Measurements from ENCODE around the gene FGD5. TPM values are rescaled to one million over a fixed set of nuclear protein-coding genes. Genes with fewer than 3 reads are reported as not detected.

Gene FGD5
- total and polyA plus RNA-seq, 4 donors: 2.5 to 61.6 (median 20.0) TPM

DNA sequence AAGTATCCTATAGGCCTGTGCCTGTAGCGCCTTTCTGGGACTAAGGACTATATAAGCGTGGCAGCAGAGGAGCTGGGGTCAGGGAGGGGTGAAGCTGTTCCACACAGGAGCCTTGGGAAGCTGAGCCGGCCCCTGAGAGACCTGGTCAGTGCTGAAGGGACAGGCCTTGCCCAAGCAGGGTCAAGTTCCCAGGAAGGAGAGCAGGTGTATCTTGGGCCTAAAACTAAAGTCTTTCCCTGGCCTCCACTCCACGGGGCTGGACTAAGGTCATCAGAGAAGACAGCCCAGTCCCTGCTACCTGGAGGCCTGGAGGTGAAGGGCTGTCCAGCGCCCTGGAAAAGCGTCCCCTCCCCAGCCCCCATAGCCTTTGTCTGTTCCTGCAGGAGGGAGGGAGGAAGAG is 104.7 kb downstream of the FGD5 start:
- WGBS, 2 donors: 87 to 90% methylated on average over 6 of the region's 6 CpGs
- no peaks in the 10 kb centered on the region for H3K36me3 ChIP-seq (ENCODE audit: control insufficient read depth in 1 of 2, insufficient read depth in 2 of 2, low read length in 1 of 2)
- ATAC-seq (ENCODE audit: low FRiP score): no peak
- H3K4me1 ChIP-seq (ENCODE audit: control insufficient read depth in 1 of 2, insufficient read depth in 2 of 2, low read length in 2 of 2): no peaks in the 10 kb centered on the region
- intact Hi-C loops (cut with DNase I): loop anchor here in 1 of 2 donors (5.0 kb wide), 1 partner anchor 251 kb away; no protein-coding TSS in a partner anchor
- no peak overlapping the region for H3K4me3 ChIP-seq (ENCODE audit: low read length in 2 of 2)
- H3K9me3 ChIP-seq (ENCODE audit: control insufficient read depth, low read length): no peaks in the 10 kb centered on the region
- no peaks in the 10 kb centered on the region for H3K27me3 ChIP-seq (ENCODE audit: control insufficient read depth in 1 of 2, insufficient read depth in 2 of 2, low read length in 1 of 2)
- H3K27ac ChIP-seq (ENCODE audit: low read depth in 1 of 2, low read length in 2 of 2): no peak overlapping the region
- no peak for DNase-seq

DNA sequence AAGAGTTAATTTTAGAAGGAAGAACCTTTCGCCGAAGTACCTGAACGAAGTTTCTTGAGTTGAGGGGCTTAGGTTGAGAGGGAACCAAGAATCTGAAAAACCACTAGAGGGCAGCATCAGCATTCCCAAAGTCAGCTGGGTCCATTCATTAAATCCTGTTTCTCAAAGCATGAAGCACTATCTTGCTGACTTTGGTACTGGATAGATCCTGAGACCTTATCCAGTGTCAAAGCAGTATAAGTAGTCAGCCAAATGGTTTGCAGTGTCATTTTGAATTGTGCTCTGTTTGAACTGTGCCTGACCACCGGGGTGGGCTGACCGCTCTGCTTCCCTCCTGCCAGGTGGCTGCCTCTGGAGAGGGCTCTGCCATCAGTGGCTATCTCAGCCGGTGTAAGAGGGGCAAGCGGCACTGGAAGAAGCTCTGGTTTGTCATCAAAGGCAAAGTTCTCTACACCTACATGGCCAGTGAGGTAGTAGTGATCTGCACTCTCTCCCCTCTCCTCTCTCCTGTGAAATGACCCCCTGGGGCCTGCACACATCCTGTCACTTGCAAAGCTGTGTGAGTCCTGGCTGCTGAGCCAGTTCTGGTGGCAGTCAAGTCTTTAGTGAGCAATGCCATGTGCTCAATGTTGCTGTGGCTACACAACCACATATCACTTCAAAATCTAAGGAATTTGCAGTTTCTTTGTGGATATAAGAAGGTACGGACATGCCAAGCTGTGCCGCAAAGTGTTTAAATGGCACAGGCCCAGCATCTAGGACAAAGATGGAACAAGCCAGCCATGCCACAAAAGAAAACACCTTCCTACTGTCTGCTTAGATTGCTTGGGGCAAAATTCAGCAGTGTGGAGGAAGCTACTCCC is 107.2 kb downstream of the FGD5 start:
- Histone ChIP-seq H3K4me1 (ENCODE audit: control insufficient read depth in 1 of 2, insufficient read depth in 2 of 2, low read length in 2 of 2) (no peaks in the 10 kb centered on the region), H3K27ac (ENCODE audit: low read depth in 1 of 2, low read length in 2 of 2) (no peak overlapping the region), H3K4me3 (ENCODE audit: low read length in 2 of 2) (no peak overlapping the region), H3K9me3 (ENCODE audit: control insufficient read depth, low read length) (no peaks in the 10 kb centered on the region), H3K27me3 (ENCODE audit: control insufficient read depth in 1 of 2, insufficient read depth in 2 of 2, low read length in 1 of 2) (no peaks in the 10 kb centered on the region), H3K36me3 (ENCODE audit: control insufficient read depth in 1 of 2, insufficient read depth in 2 of 2, low read length in 1 of 2) (no peaks in the 10 kb centered on the region)
- ATAC-seq (ENCODE audit: low FRiP score): no peak
- intact Hi-C loops (cut with DNase I): no loop called here
- 58 to 65% methylated on average over 9 of the region's 9 CpGs for WGBS, 2 donors
- no peak for DNase-seq

DNA sequence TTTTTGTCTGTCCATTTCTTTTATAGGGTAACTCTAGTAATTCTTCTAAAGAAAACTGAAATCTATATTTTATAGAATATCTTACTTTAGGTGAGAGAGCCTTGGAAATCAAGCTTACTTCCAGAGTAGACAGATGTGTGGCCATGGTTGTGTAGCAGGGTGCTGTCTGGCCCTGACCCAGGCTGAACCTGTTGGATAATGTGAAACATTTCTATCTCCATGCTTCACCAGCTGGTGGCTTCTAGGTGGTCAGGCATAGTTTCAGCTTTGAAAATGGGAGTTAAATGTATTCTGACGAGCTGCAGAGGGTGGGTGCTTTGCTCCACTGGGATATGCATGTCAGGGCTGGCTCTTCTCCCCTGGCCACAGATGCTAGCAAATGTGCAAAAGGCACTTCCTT is 107.8 kb downstream of the FGD5 start:
- 76 to 92% methylated on average over 1 of the region's 1 CpG for WGBS, 2 donors
- Histone ChIP-seq H3K4me1 (ENCODE audit: control insufficient read depth in 1 of 2, insufficient read depth in 2 of 2, low read length in 2 of 2) (no peaks in the 10 kb centered on the region), H3K9me3 (ENCODE audit: control insufficient read depth, low read length) (no peaks in the 10 kb centered on the region), H3K36me3 (ENCODE audit: control insufficient read depth in 1 of 2, insufficient read depth in 2 of 2, low read length in 1 of 2) (no peaks in the 10 kb centered on the region), H3K4me3 (ENCODE audit: low read length in 2 of 2) (no peak overlapping the region), H3K27me3 (ENCODE audit: control insufficient read depth in 1 of 2, insufficient read depth in 2 of 2, low read length in 1 of 2) (no peaks in the 10 kb centered on the region), H3K27ac (ENCODE audit: low read depth in 1 of 2, low read length in 2 of 2) (no peak overlapping the region)
- ATAC-seq (ENCODE audit: low FRiP score): no peak
- intact Hi-C loops (cut with DNase I): no loop called here
- DNase-seq: no peak

DNA sequence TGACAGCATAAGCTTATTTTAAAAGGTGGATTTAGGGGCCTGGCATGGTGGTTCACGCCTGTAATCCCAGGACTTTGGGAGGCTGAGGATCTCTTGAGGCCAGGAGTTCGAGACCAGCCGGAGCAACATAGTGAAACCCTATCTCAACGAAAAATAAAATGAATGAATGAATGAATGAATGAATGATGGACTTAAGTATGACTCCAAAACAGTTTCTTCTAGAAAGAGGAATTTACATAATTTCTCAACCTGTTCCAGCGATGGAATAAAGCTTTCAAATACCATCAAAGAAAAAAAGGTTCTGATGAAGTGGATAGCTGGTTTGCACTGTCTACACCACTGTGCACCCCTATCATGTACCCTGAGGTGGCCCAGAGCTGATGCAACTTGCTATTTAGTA is 108.5 kb downstream of the FGD5 start:
- DNase-seq (no peak), ATAC-seq (ENCODE audit: low FRiP score) (no peak)
- no peaks in the 10 kb centered on the region for H3K4me1 ChIP-seq (ENCODE audit: control insufficient read depth in 1 of 2, insufficient read depth in 2 of 2, low read length in 2 of 2)
- 95% methylated on average over 5 of the region's 5 CpGs for WGBS, 2 donors
- no peak overlapping the region for H3K27ac ChIP-seq (ENCODE audit: low read depth in 1 of 2, low read length in 2 of 2)
- H3K4me3 ChIP-seq (ENCODE audit: low read length in 2 of 2): no peak overlapping the region
- no peaks in the 10 kb centered on the region for H3K9me3 ChIP-seq (ENCODE audit: control insufficient read depth, low read length)
- H3K36me3 ChIP-seq (ENCODE audit: control insufficient read depth in 1 of 2, insufficient read depth in 2 of 2, low read length in 1 of 2): no peaks in the 10 kb centered on the region
- H3K27me3 ChIP-seq (ENCODE audit: control insufficient read depth in 1 of 2, insufficient read depth in 2 of 2, low read length in 1 of 2): no peaks in the 10 kb centered on the region
- intact Hi-C loops (cut with DNase I): no loop called here

DNA sequence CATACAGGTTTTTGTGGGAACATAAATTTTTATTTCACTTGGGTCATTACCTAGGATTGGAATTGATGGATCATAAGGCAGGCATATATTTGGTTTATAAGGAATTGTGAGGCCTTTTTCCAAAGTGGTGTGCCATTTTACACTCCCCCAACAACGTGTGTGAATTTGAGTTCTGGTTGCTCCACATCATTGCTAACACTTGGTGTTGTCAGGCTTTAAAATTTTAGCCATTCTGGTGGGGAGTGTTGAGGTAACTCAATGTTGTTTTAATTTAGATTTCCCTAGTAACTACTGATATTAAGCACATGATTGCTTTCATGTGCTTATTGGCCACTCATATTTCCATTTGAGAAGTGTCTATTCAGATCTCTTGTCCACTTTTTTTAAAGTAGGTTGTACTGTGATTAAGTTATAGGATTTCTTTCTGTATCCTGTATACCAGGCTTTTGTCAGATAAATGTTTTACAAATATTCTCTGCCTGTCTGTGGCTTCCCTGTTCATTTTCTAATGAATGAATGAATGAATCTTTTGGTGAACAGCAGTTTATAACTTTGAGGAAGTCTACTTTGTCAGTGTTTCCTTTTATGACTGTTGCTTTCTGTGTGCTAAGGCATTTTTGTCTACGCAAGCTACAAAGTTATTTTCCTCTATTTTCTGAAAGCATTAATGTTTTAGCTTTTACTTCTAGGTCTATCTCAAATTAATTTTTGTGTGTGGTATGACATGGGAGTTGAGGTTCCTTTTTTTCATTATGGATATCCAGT is 110.7 kb downstream of the FGD5 start:
- intact Hi-C loops (cut with DNase I): no loop called here
- H3K27ac ChIP-seq (ENCODE audit: low read depth in 1 of 2, low read length in 2 of 2): no peak overlapping the region
- no peak for ATAC-seq (ENCODE audit: low FRiP score)

DNA sequence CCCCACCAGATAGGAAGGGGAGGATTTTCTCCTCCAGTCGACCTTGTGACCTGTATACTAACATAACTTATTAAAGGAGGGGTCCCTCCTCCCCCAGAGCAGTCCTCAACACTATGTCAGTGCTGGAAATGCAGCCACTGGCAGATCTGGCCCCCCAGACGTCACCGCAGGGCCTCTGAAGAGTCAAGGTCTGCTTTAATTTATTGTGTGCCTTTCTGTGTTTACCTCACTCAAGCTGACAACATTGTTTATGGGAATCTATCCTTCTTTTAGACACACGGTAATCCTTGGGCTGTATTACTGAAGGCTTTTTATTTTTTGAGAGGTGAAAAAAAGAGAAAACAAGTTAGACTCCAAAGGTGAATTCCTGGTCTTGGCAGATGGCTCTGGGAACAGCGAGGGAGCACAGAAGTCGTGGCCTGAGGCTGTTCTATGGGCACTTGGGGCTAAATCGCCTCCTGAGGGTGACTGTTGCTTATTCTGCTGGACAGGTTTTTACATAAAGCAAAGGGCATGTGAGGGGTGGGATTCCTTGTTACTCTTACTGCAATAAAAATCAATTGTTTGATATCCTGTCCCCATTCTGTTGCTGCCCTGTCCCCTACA is 115.2 kb downstream of the FGD5 start:
- no peaks in the 10 kb centered on the region for H3K9me3 ChIP-seq (ENCODE audit: control insufficient read depth, low read length)
- no peaks in the 10 kb centered on the region for H3K36me3 ChIP-seq (ENCODE audit: control insufficient read depth in 1 of 2, insufficient read depth in 2 of 2, low read length in 1 of 2)
- intact Hi-C loops (cut with DNase I): no loop called here
- no peak overlapping the region for H3K27ac ChIP-seq (ENCODE audit: low read depth in 1 of 2, low read length in 2 of 2)
- no peaks in the 10 kb centered on the region for H3K27me3 ChIP-seq (ENCODE audit: control insufficient read depth in 1 of 2, insufficient read depth in 2 of 2, low read length in 1 of 2)
- no peak for ATAC-seq (ENCODE audit: low FRiP score)
- no peak overlapping the region for H3K4me3 ChIP-seq (ENCODE audit: low read length in 2 of 2)
- WGBS, 2 donors: 76 to 77% methylated on average over 7 of the region's 7 CpGs
- no peak for DNase-seq
- no peaks in the 10 kb centered on the region for H3K4me1 ChIP-seq (ENCODE audit: control insufficient read depth in 1 of 2, insufficient read depth in 2 of 2, low read length in 2 of 2)

More for the DNA sequence above, 110.7 kb downstream of the FGD5 start:
- Histone ChIP-seq H3K4me1 (ENCODE audit: control insufficient read depth in 1 of 2, insufficient read depth in 2 of 2, low read length in 2 of 2) (no peaks in the 10 kb centered on the region), H3K4me3 (ENCODE audit: low read length in 2 of 2) (no peak overlapping the region), H3K9me3 (ENCODE audit: control insufficient read depth, low read length) (no peaks in the 10 kb centered on the region), H3K36me3 (ENCODE audit: control insufficient read depth in 1 of 2, insufficient read depth in 2 of 2, low read length in 1 of 2) (no peaks in the 10 kb centered on the region), H3K27me3 (ENCODE audit: control insufficient read depth in 1 of 2, insufficient read depth in 2 of 2, low read length in 1 of 2) (no peaks in the 10 kb centered on the region)
- DNase-seq: no peak
- 68 to 79% methylated on average over 2 of the region's 2 CpGs for WGBS, 2 donors

DNA sequence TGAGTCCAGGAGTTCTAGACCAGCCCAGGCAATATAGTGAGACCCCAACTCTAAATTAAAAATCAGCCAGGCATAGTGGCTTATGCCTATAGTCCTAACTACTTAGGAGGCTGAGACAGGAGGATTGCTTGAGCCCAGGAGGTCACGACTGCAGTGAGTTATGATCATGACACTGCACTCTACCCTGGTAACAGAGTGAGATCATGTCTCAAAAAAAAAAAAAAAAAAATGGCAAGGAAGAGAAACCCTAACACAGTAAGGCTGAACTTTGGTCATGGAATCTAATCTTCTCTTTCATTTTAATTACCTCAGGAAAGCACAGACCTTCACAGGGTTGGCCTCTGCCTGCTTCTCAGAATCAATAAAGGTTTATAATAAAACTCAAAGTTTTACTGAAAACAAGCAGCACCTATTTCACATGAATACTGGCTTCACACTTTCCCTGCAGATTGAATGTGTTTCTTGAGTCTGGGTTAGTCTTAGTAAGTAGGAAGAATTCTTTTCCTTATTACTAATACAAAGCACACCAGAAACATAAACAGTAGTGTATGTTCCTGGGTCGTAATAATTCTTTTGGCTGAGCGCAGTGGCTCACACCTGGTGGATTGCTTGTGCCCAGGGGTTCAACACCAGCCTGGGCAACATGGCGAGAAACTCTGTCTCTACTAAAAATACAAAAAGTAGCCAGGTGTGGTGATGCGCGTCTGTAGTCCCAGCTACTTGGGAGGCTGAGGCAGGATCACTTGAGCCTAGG is 117.0 kb downstream of the FGD5 start:
- DNase-seq (no peak), ATAC-seq (ENCODE audit: low FRiP score) (no peak)
- Histone ChIP-seq H3K36me3 (ENCODE audit: control insufficient read depth in 1 of 2, insufficient read depth in 2 of 2, low read length in 1 of 2) (no peaks in the 10 kb centered on the region), H3K27ac (ENCODE audit: low read depth in 1 of 2, low read length in 2 of 2) (no peak overlapping the region), H3K4me1 (ENCODE audit: control insufficient read depth in 1 of 2, insufficient read depth in 2 of 2, low read length in 2 of 2) (no peaks in the 10 kb centered on the region), H3K9me3 (ENCODE audit: control insufficient read depth, low read length) (no peaks in the 10 kb centered on the region), H3K4me3 (ENCODE audit: low read length in 2 of 2) (no peak overlapping the region), H3K27me3 (ENCODE audit: control insufficient read depth in 1 of 2, insufficient read depth in 2 of 2, low read length in 1 of 2) (no peaks in the 10 kb centered on the region)
- 89 to 93% methylated on average over 6 of the region's 6 CpGs for WGBS, 2 donors
- intact Hi-C loops (cut with DNase I): no loop called here

DNA sequence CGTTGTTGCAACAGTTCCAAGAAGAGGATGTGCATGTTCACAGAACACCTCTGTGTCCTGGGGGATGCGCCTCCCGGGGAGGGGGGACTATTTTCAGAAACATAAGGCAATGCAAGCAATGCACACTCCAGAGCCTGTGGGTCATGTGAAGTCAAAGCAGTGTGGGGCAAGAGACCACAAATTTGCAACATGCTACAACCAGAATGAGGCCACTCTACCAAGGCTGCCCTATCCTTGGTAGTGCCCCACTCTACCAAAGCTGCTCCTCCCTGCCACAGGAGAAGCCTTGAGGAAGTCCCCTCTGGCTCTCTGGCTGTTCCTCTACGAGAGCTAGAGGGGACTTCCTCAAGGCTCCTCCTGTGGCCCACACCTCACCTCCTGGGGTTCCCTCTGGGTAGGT is 120.2 kb downstream of the FGD5 start:
- H3K27ac ChIP-seq (ENCODE audit: low read depth in 1 of 2, low read length in 2 of 2): no peak overlapping the region
- H3K4me1 ChIP-seq (ENCODE audit: control insufficient read depth in 1 of 2, insufficient read depth in 2 of 2, low read length in 2 of 2): no peaks in the 10 kb centered on the region
- no peaks in the 10 kb centered on the region for H3K36me3 ChIP-seq (ENCODE audit: control insufficient read depth in 1 of 2, insufficient read depth in 2 of 2, low read length in 1 of 2)
- ATAC-seq (ENCODE audit: low FRiP score) (no peak), DNase-seq (no peak)
- WGBS, 2 donors: 85 to 89% methylated on average over 4 of the region's 4 CpGs
- H3K9me3 ChIP-seq (ENCODE audit: control insufficient read depth, low read length): no peaks in the 10 kb centered on the region
- H3K27me3 ChIP-seq (ENCODE audit: control insufficient read depth in 1 of 2, insufficient read depth in 2 of 2, low read length in 1 of 2): no peaks in the 10 kb centered on the region
- intact Hi-C loops (cut with DNase I): no loop called here
- H3K4me3 ChIP-seq (ENCODE audit: low read length in 2 of 2): no peak overlapping the region

Measured in aorta (tissue), 5 donors.